Neural progenitor cell (in vitro differentiated cells): ENCODE measurements around the gene CRISPLD2. TPM values are rescaled to one million over a fixed set of nuclear protein-coding genes. Genes with fewer than 3 reads are reported as not detected.

Source experiments
- DNase-seq: peaks from one replicate; pipeline ENCODE4 v3.0.0-alpha.2; 2016; ENCODE audit warnings: low spot score
- H2AFZ ChIP-seq: fragments of 200-600 bp; sonication (generic); replicated peaks from 2 replicates; pipeline ENCODE4 v1.6.1; 2016; ENCODE audit warnings: antibody characterized with exemption
- H3F3A ChIP-seq: fragments of 200-600 bp; sonication (generic); 2 replicates; pipeline ENCODE4 v1.6.1; 2016; ENCODE audit warnings: antibody characterized with exemption, low read depth
- H3K27ac ChIP-seq: fragments of 200-600 bp; sonication (generic); 2 replicates; pipeline ENCODE4 v1.5.1; 2016; ENCODE audit warnings: mild to moderate bottlenecking
- H3K27me3 ChIP-seq: fragments of 200-600 bp; sonication (generic); 2 replicates; pipeline ENCODE4 v1.6.1; 2016; ENCODE audit warnings: mild to moderate bottlenecking, moderate library complexity
- H3K36me3 ChIP-seq: fragments of 200-600 bp; sonication (generic); 2 replicates; pipeline ENCODE4 v1.5.1; 2016
- H3K4me1 ChIP-seq: fragments of 200-600 bp; sonication (generic); 2 replicates; pipeline ENCODE4 v1.6.1; 2016; ENCODE audit warnings: mixed run types
- H3K4me2 ChIP-seq: fragments of 200-600 bp; sonication (generic); 2 replicates; pipeline ENCODE4 v1.6.1; 2016
- H3K4me3 ChIP-seq: fragments of 200-600 bp; sonication (generic); 2 replicates; pipeline ENCODE4 v1.5.1; 2016
- H3K79me2 ChIP-seq: fragments of 200-600 bp; sonication (generic); 2 replicates; pipeline ENCODE4 v1.6.1; 2016; ENCODE audit warnings: low read depth
- H3K9ac ChIP-seq: fragments of 200-600 bp; sonication (generic); 2 replicates; pipeline ENCODE4 v1.6.1; 2016
- H3K9me3 ChIP-seq: fragments of 200-600 bp; sonication (generic); 2 replicates; pipeline ENCODE4 v1.5.1; 2016; ENCODE audit warnings: low read depth
- H4K20me1 ChIP-seq: fragments of 200-600 bp; sonication (generic); 2 replicates; pipeline ENCODE4 v1.6.1; 2016; ENCODE audit warnings: low read depth
- H3K27ac Mint-ChIP-seq: 3 replicates; pipeline ENCODE4 v1.8.0; 2021; ENCODE audit warnings: mixed read lengths
- H3K27me3 Mint-ChIP-seq: 2 replicates; pipeline ENCODE4 v1.8.0; 2022; ENCODE audit warnings: low read depth, mild to moderate bottlenecking, inconsistent platforms, moderate library complexity, mixed read lengths; ENCODE audit not compliant: insufficient read depth
- H3K36me3 Mint-ChIP-seq: 3 replicates; pipeline ENCODE4 v1.8.0; 2021; ENCODE audit warnings: mixed read lengths
- H3K4me1 Mint-ChIP-seq: 3 replicates; pipeline ENCODE4 v1.8.0; 2021; ENCODE audit warnings: mixed read lengths
- H3K4me3 Mint-ChIP-seq: 3 replicates; pipeline ENCODE4 v1.8.0; 2021; ENCODE audit warnings: mild to moderate bottlenecking, moderate library complexity, mixed read lengths
- H3K9me3 Mint-ChIP-seq: 3 replicates; pipeline ENCODE4 v1.8.0; 2020; ENCODE audit warnings: mixed read lengths
- EZH2 ChIP-seq: fragments of 200-600 bp; sonication (generic); IDR thresholded peaks from 2 replicates; pipeline ENCODE4 v1.6.1; 2017; ENCODE audit warnings: antibody characterized with exemption, mild to moderate bottlenecking, moderate library complexity
- EZH2phosphoT487 ChIP-seq: fragments of 200-600 bp; sonication (generic); IDR thresholded peaks from 2 replicates; pipeline ENCODE4 v1.6.1; 2017; ENCODE audit warnings: antibody characterized with exemption
- total RNA-seq: library from RNA; depleted of rRNA; stranded (reverse); fragments of >200 nt; gene quantifications from 2 replicates; pipeline ENCODE4 v1.2.3, GENCODE V29; 2015; ENCODE audit warnings: low replicate concordance
- TF ChIP-seq, protein P1 (sequence below): fragments of 200-600 bp; sonication (generic); IDR thresholded peaks from 2 replicates; pipeline ENCODE4 v1.5.1; 2017; ENCODE audit warnings: antibody characterized with exemption, mild to moderate bottlenecking

The CRISPLD2 gene
- total RNA-seq, 1 donor from 2014 or later: 0.11 TPM

- H2AFZ ChIP-seq: no peak overlapping the region
- H3K36me3 Mint-ChIP-seq: no peaks in the 10 kb centered on the region
These were observed 108.1 kb downstream of the CRISPLD2 start for GRCh38 chr16:84927621-84928591.

GRCh38 chr16:84928679-84929420 is 109.1 kb downstream of the CRISPLD2 start:
- H3K4me2 ChIP-seq: no peak overlapping the region
- H2AFZ ChIP-seq: no peak overlapping the region
- TF ChIP-seq EZH2 (no peak), EZH2phosphoT487 (no peak)
- TF ChIP-seq, protein P1, sequence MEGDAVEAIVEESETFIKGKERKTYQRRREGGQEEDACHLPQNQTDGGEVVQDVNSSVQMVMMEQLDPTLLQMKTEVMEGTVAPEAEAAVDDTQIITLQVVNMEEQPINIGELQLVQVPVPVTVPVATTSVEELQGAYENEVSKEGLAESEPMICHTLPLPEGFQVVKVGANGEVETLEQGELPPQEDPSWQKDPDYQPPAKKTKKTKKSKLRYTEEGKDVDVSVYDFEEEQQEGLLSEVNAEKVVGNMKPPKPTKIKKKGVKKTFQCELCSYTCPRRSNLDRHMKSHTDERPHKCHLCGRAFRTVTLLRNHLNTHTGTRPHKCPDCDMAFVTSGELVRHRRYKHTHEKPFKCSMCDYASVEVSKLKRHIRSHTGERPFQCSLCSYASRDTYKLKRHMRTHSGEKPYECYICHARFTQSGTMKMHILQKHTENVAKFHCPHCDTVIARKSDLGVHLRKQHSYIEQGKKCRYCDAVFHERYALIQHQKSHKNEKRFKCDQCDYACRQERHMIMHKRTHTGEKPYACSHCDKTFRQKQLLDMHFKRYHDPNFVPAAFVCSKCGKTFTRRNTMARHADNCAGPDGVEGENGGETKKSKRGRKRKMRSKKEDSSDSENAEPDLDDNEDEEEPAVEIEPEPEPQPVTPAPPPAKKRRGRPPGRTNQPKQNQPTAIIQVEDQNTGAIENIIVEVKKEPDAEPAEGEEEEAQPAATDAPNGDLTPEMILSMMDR: no peak

More at GRCh38 chr16:84927621-84928591, 108.1 kb downstream of the CRISPLD2 start:
- Mint-ChIP-seq H3K4me1 (peaks cover 29% of the 10 kb centered on the region), H3K9me3 (peaks cover 2% of the 10 kb centered on the region), H3K27ac (no peak overlapping the region), H3K4me3 (no peak overlapping the region), H3K27me3 (peaks cover 23% of the 10 kb centered on the region)
- H3K4me1 ChIP-seq: no peaks in the 10 kb centered on the region
- no peak overlapping the region for H3K27ac ChIP-seq
- H4K20me1 ChIP-seq: no peaks in the 10 kb centered on the region
- H3K79me2 ChIP-seq: no peaks in the 10 kb centered on the region
- no peak overlapping the region for H3K4me2 ChIP-seq
- H3K9ac ChIP-seq: no peak overlapping the region
- no peaks in the 10 kb centered on the region for H3K36me3 ChIP-seq
- no peaks in the 10 kb centered on the region for H3K9me3 ChIP-seq
- no peaks in the 10 kb centered on the region for H3K27me3 ChIP-seq
- no peak overlapping the region for H3K4me3 ChIP-seq
- no peaks in the 10 kb centered on the region for H3F3A ChIP-seq
- TF ChIP-seq, protein P1: no peak
- TF ChIP-seq EZH2: no peak
- TF ChIP-seq EZH2phosphoT487: no peak
- DNase-seq: no peak

DNA sequence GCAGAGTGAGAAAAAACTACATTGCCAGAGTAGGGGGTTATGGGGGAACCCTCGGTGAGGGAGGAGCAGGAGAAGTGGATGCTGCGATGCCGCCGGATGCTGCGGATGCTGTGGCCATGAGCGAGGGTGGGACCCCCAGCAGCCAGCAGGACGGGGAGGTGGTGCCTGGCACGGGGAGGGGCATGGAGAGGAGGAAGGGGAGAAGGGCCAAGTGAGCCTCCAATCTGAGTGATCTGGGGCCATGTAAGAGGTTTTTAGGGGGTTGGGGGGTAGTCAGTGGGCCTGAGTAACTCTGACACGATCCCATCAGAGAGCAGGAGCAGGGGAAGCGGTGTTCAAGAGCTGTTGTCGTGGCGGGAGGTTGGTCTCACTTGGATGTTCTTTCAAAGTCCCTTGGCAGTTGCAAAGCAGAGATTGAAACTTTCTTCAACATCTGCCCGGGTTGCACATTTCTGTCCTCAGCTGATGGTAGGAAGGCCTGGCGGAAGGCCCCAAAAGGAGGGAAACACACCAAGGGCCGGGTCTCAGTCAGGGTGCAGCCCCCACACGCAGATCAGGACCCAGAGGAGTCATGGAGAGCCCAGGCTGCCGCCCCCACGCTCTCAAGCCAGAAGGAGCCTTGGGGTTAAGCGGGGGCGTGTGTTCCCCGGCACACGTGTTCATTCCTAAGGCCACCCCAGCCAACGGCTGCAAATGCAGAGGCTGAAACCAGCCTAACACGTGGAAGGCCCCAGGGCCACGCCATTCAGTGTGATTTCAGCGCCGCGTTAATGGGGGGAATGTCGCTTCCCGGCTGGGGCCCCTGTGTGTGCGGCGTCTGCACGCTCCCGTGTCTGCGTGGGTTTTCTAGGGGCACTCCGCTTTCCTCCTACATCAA is 109.9 kb downstream of the CRISPLD2 start:
- Histone ChIP-seq H3K36me3 (no peaks in the 10 kb centered on the region), H3K4me1 (no peaks in the 10 kb centered on the region), H3K79me2 (no peaks in the 10 kb centered on the region), H3K9ac (no peak overlapping the region), H3K27ac (no peak overlapping the region), H2AFZ (no peak overlapping the region), H3K9me3 (no peaks in the 10 kb centered on the region), H3K4me3 (no peak overlapping the region), H3F3A (no peaks in the 10 kb centered on the region), H4K20me1 (no peaks in the 10 kb centered on the region), H3K4me2 (no peak overlapping the region), H3K27me3 (no peaks in the 10 kb centered on the region)
- peak overlapping the region; percentile 71 for H3K27ac Mint-ChIP-seq
- TF ChIP-seq EZH2: no peak
- H3K36me3 Mint-ChIP-seq: no peaks in the 10 kb centered on the region
- peaks cover 20% of the 10 kb centered on the region for H3K4me1 Mint-ChIP-seq
- H3K27me3 Mint-ChIP-seq: peaks cover 14% of the 10 kb centered on the region
- no peak overlapping the region for H3K4me3 Mint-ChIP-seq
- H3K9me3 Mint-ChIP-seq: no peaks in the 10 kb centered on the region
- DNase-seq: no peak

More at GRCh38 chr16:84928679-84929420, 109.1 kb downstream of the CRISPLD2 start:
- Histone ChIP-seq H3K4me1 (no peaks in the 10 kb centered on the region), H3K4me3 (no peak overlapping the region), H3F3A (no peaks in the 10 kb centered on the region), H3K36me3 (no peaks in the 10 kb centered on the region), H4K20me1 (no peaks in the 10 kb centered on the region), H3K79me2 (no peaks in the 10 kb centered on the region), H3K27me3 (no peaks in the 10 kb centered on the region), H3K9me3 (no peaks in the 10 kb centered on the region), H3K27ac (no peak overlapping the region), H3K9ac (no peak overlapping the region)
- Mint-ChIP-seq H3K36me3 (no peaks in the 10 kb centered on the region), H3K27me3 (peaks cover 20% of the 10 kb centered on the region), H3K9me3 (no peaks in the 10 kb centered on the region), H3K27ac (no peak overlapping the region), H3K4me3 (no peak overlapping the region), H3K4me1 (peaks cover 24% of the 10 kb centered on the region)
- no peak for DNase-seq
